Measurements from ENCODE around the gene CNGB1. TPM values are rescaled to one million over a fixed set of nuclear protein-coding genes. Genes with fewer than 3 reads are reported as not detected.

The CNGB1 gene
- total and polyA plus RNA-seq, 12 donors: not detected

- intact Hi-C loops (cut with DNase I): no loop called here
- H3K27ac ChIP-seq: no peak overlapping the region
- H3K27me3 ChIP-seq: no peaks in the 10 kb centered on the region
- WGBS, 2 donors: 69 to 74% methylated on average over 5 of the region's 5 CpGs
- H3K36me3 ChIP-seq: no peaks in the 10 kb centered on the region
- peaks cover 0 to 6% (median 3%) of the 10 kb centered on the region in 9 donors for H3K4me1 ChIP-seq
- no peaks in the 10 kb centered on the region for H3K9me3 ChIP-seq
- TF ChIP-seq, protein P1, sequence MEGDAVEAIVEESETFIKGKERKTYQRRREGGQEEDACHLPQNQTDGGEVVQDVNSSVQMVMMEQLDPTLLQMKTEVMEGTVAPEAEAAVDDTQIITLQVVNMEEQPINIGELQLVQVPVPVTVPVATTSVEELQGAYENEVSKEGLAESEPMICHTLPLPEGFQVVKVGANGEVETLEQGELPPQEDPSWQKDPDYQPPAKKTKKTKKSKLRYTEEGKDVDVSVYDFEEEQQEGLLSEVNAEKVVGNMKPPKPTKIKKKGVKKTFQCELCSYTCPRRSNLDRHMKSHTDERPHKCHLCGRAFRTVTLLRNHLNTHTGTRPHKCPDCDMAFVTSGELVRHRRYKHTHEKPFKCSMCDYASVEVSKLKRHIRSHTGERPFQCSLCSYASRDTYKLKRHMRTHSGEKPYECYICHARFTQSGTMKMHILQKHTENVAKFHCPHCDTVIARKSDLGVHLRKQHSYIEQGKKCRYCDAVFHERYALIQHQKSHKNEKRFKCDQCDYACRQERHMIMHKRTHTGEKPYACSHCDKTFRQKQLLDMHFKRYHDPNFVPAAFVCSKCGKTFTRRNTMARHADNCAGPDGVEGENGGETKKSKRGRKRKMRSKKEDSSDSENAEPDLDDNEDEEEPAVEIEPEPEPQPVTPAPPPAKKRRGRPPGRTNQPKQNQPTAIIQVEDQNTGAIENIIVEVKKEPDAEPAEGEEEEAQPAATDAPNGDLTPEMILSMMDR (IDR thresholded peaks at IDR 0.05): no peak
- ATAC-seq: no peak
- DNase-seq: no peak
- H3K4me3 ChIP-seq: no peak overlapping the region
Measured at GRCh38 chr16:57834936-57835335, 136.0 kb downstream of the CNGB1 start.

Other genes with a start within 250 kb of the CNGB1 start
- gene KATNB1, start 235.4 kb downstream of the CNGB1 start, total RNA-seq: 10 to 100 TPM in 7 of 10 donors, 1 to 10 TPM in 3; 9.0 to 14.0 (median 11.0) TPM
- gene KATNB1, start 235.4 kb downstream of the CNGB1 start, polyA plus RNA-seq: 10 to 100 TPM in 1 of 2 donors, 1 to 10 TPM in 1; 9.8 to 15.1 TPM
- 10 to 100 TPM; 42.5 to 91.4 (median 63.5) TPM for gene KIFC3, start 168.6 kb downstream of the CNGB1 start, total RNA-seq
- 10 to 100 TPM; 47.4 to 97.4 TPM for gene KIFC3, start 168.6 kb downstream of the CNGB1 start, polyA plus RNA-seq
- gene ZNF319, start 29.5 kb upstream of the CNGB1 start, total RNA-seq: 10 to 100 TPM in 1 of 10 donors, 1 to 10 TPM in 9; 5.0 to 11.3 (median 7.5) TPM
- gene ZNF319, start 29.5 kb upstream of the CNGB1 start, polyA plus RNA-seq: 1 to 10 TPM; 3.5 to 4.3 TPM
- 10 to 100 TPM; 21.1 to 39.2 (median 31.5) TPM for gene USB1, start 30.3 kb upstream of the CNGB1 start, total RNA-seq
- 10 to 100 TPM; 23.6 to 44.3 TPM for gene USB1, start 30.3 kb upstream of the CNGB1 start, polyA plus RNA-seq
- gene MMP15, start 54.6 kb upstream of the CNGB1 start, total RNA-seq: 10 to 100 TPM; 38.2 to 88.4 (median 59.3) TPM
- 10 to 100 TPM; 24.4 to 31.4 TPM for gene MMP15, start 54.6 kb upstream of the CNGB1 start, polyA plus RNA-seq
- 10 to 100 TPM; 27.8 to 41.8 (median 34.7) TPM for gene CFAP20, start 158.3 kb upstream of the CNGB1 start, total RNA-seq
- gene CFAP20, start 158.3 kb upstream of the CNGB1 start, polyA plus RNA-seq: 10 to 100 TPM; 17.9 to 43.5 TPM
- 10 to 100 TPM; 27.0 to 48.3 (median 37.8) TPM for gene CSNK2A2, start 227.0 kb upstream of the CNGB1 start, total RNA-seq
- gene CSNK2A2, start 227.0 kb upstream of the CNGB1 start, polyA plus RNA-seq: 10 to 100 TPM; 20.9 to 26.0 TPM

Measured in heart right ventricle (tissue), 16 donors.